Measurements from ENCODE around the gene PYROXD2.
A peak's percentile ranks its signal among the peaks of the same experiment; 100 is the strongest.

The PYROXD2 gene

DNA sequence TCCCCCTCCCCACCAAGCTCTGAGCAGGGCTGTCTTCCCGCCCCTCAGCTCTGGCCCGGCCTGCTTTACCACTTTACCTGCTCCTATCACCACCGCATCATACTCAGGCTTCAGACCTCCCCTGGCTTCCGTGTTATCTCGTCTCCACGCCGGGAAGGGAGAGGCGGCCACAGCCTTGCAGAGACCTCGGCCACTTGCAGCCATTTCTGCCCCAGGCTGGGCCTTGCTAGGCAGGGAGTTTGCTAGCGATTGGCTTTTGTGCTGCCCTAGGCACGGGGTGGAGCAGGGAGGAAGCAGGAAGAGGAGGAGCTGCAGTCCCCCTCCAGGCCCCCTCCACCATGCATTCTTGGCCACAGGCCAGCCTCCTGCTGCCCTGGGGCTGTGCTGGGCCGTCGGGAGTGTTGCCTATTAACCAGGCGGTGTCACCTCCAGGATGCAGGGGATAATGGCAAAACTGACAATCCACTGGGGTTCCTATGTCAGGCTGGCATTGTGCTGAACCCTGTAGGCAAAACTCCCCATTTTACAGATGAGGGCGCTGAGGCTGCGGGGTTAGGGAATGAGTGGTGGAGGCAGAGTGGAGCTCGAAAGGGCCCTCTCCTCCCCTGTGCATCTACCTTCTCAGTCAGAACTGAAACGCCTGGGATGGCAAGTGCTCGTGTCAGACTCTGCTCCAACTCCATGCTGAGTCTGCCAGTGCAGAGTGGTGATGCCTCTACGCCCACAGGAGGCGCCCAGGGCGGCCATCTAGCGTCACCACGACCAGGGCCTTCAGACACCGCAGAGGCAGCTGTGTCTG, at the start of gene PYROXD2:
TSS of gene PYROXD2 (minus strand) at position 251 of the 799 bp plus-strand sequence. CDS start at position 204, 47 bp downstream.
- peak; percentile 53 for DNase-seq

GRCh38 chr10:98463976-98464754, 49.2 kb upstream of the PYROXD2 start:
- no peak for DNase-seq

GRCh38 chr10:98463016-98463415, 48.0 kb upstream of the PYROXD2 start:
- DNase-seq, result no peak

GRCh38 chr10:98461500-98461842, 46.5 kb upstream of the PYROXD2 start:
- no peak for DNase-seq

- no peak for DNase-seq
Measured at GRCh38 chr10:98460837-98461499, 46.0 kb upstream of the PYROXD2 start.

- DNase-seq, result no peak
Measured at GRCh38 chr10:98458809-98459784, 44.1 kb upstream of the PYROXD2 start.

- no peak for DNase-seq
Measured at GRCh38 chr10:98457721-98458120, 42.7 kb upstream of the PYROXD2 start.

DNA sequence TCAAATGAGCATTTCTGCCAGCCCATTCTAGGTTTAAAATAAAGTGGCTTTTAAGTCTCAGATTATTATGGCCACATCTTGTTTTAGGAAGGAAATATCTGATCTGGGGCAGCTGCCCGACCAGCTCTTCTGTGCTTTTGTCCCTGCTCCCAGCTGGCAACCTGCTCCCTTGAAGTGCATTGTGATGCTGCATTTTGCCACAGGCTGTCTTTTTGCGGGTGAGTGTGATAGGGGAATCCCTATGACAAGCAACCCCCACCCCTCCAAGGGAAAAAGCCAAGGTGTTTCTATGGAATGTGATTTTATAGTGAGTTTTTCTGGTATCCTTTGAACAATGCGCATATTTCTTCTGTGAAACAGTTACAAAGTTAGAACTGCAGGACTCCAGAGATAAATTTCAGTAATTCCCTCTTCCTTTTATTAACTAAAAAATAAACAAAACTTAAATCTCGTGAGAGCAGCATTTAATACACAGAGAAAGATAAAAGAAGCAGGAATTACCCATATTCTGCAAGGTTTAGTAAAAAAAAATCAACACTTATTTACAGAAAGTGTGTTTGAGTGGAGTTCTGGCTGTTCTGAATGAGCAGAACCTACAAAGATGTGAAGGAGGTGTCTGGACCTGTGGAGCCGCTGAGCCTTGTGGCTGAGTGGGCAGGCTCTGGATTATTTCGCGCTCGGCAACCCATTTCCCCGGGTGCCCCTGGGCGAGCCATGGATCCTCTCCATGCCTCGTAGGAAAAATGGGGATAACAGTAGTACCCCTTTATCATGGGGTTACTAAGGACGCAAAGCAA, 41.9 kb upstream of the PYROXD2 start:
- no peak for DNase-seq

DNA sequence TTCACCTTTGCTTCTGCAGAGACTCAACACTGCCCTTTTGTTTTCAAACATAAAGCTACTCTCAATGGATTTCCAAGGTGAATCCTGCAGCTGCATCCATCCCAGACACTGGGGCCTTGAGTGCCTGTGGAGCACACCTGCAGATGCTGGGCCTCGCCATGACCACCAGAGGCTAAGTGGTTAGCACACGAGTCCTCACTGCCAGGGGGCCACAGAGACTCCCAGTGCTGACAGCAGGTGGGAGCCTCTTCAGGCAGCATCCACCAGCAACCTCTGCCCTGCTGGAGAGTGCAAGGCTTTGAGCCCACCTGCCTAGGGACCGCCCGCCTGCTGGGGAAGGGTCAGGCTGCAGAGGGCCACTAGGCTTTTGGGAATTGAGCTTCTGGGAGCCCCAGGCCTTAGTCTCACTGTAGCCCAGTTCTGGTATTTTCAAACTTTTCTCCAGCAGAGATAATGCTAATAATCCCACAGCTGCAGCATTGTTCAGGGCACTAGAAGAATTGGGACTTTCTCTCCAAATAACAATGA, 41.1 kb upstream of the PYROXD2 start:
- no peak for DNase-seq

DNA sequence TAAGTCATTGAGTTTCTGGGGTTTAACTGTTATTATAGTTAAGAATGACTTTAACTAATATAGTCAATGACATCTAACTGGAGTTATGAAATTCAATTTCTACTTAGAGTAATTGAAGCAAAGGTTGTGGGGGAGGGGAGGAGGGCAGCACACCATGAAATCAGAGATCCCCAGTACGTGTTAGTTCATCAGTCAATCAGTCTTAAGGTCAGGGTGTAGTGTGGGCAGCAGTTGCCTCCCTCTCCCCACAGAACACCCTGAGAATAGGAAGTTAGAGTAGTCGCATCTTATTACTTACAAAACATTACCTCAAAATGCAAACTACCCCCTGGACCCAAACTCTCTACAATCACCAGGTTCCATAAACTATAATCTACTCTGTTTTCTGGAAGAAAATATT, 38.7 kb upstream of the PYROXD2 start:
- DNase-seq, result no peak

DNA sequence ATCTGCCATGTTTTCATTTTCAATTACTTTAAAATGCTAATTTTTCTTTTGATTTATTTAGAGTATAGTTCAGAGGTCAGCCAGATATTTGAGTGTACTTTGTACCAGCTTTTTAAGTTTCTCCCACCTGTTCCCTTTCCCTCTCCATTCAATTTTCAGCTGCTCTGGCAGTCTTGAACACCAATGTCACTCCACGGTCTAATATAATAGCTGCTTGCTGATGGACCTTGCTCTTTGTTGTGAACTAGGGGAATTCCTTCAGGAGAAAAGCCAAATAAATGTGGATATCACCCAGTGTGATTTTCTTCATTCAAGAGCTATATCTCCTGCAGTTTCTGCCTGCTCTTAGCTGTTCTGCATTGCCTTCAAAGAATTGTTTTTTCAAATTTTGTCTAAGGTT, 35.6 kb upstream of the PYROXD2 start:
- no peak for DNase-seq

DNA sequence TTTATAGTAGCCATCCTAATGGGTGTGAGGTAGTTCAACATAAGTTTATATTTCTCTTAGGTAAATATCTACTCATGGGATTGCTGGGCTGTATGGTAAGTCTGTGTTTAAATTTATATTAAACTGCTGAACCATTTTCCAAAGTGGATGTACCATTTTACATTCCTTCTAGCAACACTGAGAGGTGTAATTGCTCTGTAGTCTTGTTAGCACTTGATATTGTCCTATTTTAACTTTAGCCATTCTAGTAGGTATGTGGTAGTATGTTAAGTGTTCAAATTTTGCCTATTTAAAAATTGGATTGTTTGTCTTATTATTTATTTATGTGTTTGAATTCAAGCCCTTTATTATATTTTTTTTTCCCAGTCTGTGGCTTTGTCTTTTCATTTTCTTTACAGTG, 34.3 kb upstream of the PYROXD2 start:
- no peak for DNase-seq

DNA sequence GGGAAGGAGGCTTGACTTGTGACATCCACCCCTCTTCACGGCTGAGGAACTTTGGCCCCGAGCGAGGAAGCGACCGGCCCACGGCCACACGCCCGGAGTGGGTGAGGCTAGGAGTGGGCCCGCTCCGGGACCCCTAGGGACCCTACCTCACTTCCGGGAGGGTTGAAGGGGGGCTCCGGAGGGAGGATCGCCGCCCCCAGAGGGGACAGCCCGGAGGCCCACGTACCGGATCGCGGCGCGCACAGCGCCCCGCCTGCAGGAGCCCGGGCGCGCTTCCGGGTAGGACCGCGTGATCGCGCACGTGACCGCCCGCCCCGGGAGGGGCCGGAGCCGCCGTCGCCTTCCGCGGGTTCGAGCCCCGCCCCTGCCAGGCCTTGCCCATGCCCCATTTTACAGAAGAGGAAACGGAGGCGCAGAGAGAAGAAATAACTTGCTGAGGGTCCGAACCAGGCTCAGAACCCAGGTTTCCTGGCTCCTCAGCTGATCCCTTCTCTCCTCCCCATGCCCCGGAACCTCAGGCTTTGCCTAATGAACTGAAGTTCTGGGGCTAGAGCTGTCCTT, 31.8 kb upstream of the PYROXD2 start, which contains the start of gene HPS1:
TSS of gene HPS1 (minus strand) at position 275 of the 561 bp plus-strand sequence. CDS start 3,695 bp downstream, outside the sequence.
- DNase-seq, result peak; percentile 74

DNA sequence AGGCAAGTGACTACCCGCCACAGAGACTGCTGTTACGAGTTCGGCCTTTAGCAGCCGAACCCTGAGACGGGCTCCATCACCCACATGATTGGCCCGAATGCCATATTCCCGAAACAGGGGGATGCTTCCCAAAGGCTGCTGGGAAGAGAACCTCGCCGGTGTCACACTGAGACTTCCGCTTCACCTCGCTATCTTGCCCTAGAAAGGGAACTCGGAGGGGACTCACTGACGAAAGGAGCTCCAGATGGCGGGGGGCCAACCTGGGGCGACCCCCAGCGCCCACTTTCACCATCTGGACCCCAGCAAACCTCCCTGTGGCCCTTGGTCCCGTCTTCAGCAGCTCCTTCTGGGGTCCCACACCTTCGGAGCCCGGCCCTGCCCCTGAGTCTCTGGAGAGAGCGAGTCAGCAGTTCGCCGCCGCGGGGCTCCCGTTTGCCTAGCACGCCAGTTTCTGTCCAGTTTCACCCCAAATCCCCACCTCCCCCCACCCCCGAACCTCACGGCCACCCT, 31.2 kb upstream of the PYROXD2 start:
- peak; percentile 27 for DNase-seq

DNA sequence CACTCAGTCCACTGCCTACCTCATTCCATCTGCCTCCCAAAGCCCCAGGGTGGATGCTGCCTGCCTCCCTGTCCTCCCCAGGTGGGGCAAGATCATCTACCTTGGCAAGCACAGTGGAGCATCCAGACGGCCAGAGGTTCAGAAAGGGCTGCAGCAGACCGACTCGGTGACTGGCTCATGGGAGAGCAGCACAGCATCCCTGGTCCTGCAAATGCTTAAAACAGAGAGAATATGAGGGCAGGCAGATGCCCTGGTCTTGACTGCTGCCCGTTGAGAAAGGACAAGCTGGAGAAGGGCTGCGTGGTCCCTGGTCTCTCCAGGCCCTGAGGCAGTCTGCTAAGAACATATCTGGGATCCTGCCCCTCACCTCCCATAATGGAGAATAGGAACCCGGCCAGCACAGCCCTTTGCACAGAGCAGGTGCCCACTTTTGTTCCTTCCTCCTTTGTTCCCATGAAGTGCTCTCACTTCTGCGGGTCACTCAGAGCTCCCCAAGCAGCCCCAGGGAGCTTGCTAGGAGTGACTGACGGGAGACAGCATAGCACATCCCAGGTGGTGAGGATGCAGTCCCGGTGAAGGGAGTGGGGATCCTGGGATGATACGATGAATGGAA, 30.3 kb upstream of the PYROXD2 start:
- DNase-seq, result no peak

DNA sequence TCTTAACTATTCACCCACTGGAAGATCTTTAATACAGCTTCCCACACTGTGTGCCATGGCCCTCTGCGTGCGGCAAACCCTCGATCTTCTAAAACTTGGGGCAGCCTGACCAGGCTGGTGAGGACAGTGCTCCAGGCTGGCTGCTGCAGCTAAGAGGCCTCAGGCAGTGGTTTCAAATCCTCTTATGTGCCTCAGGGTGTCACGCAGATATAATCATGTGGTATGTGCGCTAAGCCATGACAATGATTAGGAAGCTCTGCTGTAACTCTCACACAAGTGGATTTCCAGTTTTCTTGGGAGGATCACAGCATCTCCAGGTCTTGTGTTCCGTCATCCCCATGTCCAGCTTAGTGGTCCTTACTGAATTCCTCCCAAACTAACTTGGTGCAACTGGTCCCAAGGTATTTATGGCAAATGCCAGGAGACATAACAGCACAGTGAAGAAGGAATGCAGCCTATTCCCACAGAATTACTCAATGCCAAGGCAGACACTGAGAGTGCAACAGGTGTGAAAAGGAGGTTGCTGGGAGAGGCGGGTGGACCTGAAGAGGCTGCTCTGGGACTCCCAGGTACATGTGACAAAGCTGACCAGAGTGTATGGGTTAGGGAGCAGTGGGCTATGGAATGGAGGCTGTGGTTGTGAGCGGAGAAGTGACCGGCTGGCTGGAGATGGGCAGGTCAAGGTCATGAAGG, 29.5 kb upstream of the PYROXD2 start:
- no peak for DNase-seq

DNA sequence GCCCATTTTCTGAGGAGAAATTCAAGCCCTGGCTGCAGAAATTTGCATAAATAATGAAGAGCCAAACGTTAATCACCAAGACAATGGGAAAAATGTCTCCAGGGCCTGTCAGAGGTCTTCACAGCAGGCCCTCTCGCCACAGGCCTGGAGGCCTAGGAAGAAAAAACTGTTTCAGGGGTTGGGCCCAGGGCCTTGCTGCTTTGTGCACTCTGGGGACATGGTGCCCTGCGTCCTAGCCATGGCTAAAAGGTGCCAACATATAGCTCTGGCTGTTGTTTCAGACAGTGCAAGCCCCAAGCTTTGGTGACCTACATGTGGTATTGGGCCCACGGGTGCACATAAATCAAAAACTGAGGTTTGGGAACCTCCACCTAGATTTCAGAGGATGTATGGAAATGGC, 23.7 kb upstream of the PYROXD2 start:
- no peak for DNase-seq

GRCh38 chr10:98436704-98437103, 21.7 kb upstream of the PYROXD2 start:
- no peak for DNase-seq

GRCh38 chr10:98435178-98435577, 20.2 kb upstream of the PYROXD2 start:
- DNase-seq, result no peak
